Activated T-helper 9 cell treated with anti-CD3 and anti-CD28 coated beads, Interleukin-2, amount 50 U/mL, for 16 hours (primary cell): ENCODE results near the gene LSMEM2.
"Not testable (repeated sequence)": the region's sequence is repeated elsewhere in the genome, so short reads cannot be mapped to it uniquely, and the experiment has no call there.

Experiments
- DNase-seq: peaks from one replicate; pipeline ENCODE4 v3.0.0-alpha.2; 2020; ENCODE audit warnings: low read depth

The LSMEM2 gene

GRCh38 chr3:50278880-50279224, at the start of gene LSMEM2:
TSS of gene LSMEM2 (plus strand) at chr3:50279087. CDS start at chr3:50279114, 27 bp downstream.
- DNase-seq: no peak

- no peak for DNase-seq
Observed at GRCh38 chr3:50229490-50229889, 49.4 kb upstream of the LSMEM2 start.

- DNase-seq: no peak
Observed at GRCh38 chr3:50230104-50230793, 48.6 kb upstream of the LSMEM2 start.

- no peak for DNase-seq
Observed at GRCh38 chr3:50230794-50231125, 48.1 kb upstream of the LSMEM2 start.

GRCh38 chr3:50231581-50231980, 47.3 kb upstream of the LSMEM2 start:
- no peak for DNase-seq

GRCh38 chr3:50232303-50232702, 46.6 kb upstream of the LSMEM2 start:
- DNase-seq: no peak

GRCh38 chr3:50233176-50233575, 45.7 kb upstream of the LSMEM2 start:
- DNase-seq: no peak

GRCh38 chr3:50235716-50236483, 43.0 kb upstream of the LSMEM2 start, which contains the start of gene GNAI2:
TSS of gene GNAI2 (plus strand) at chr3:50236204. CDS start at chr3:50236336, 132 bp downstream.
- DNase-seq: peak; percentile 98

GRCh38 chr3:50236484-50237132, 42.3 kb upstream of the LSMEM2 start:
- no peak for DNase-seq

- DNase-seq: no peak
Observed at GRCh38 chr3:50237133-50237651, 41.7 kb upstream of the LSMEM2 start.

GRCh38 chr3:50237754-50238548, 40.9 kb upstream of the LSMEM2 start:
- DNase-seq: peak; percentile 83

GRCh38 chr3:50238549-50239026, 40.3 kb upstream of the LSMEM2 start:
- no peak for DNase-seq

- DNase-seq: no peak
Observed at GRCh38 chr3:50239649-50240048, 39.2 kb upstream of the LSMEM2 start.

- no peak for DNase-seq
Observed at GRCh38 chr3:50241163-50241562, 37.7 kb upstream of the LSMEM2 start.

GRCh38 chr3:50241713-50242380, 37.0 kb upstream of the LSMEM2 start:
- no peak for DNase-seq

- DNase-seq: no peak
Observed at GRCh38 chr3:50242381-50242770, 36.5 kb upstream of the LSMEM2 start.

- peak; percentile 46 for DNase-seq
Observed at GRCh38 chr3:50242851-50243542, 35.9 kb upstream of the LSMEM2 start.

GRCh38 chr3:50243543-50243895, 35.4 kb upstream of the LSMEM2 start:
- DNase-seq: no peak

- not testable (repeated sequence) for DNase-seq
Observed at GRCh38 chr3:50244813-50245212, 34.1 kb upstream of the LSMEM2 start.

GRCh38 chr3:50245251-50245745, 33.6 kb upstream of the LSMEM2 start:
- DNase-seq: no peak
